ENCODE measurements around the gene TRIM2. TPM values are rescaled to one million over a fixed set of nuclear protein-coding genes. Genes with fewer than 3 reads are reported as not detected.

Gene TRIM2
- total and polyA plus RNA-seq, 2 experiments from 2014 or later, result 22.0 to 61.5 TPM

GRCh38 chr4:153294631-153295030 lies 90.4 kb downstream of the TRIM2 start (continued):
- no peak for TF ChIP-seq ZNF462 (CRISPR knock-in tag; IDR thresholded peaks at IDR 0.05)
- no peak for TF ChIP-seq STAT1 (IDR thresholded peaks at IDR 0.05; ENCODE audit: unreplicated experiment)
- TF ChIP-seq JUNB (IDR thresholded peaks at IDR 0.05; ENCODE audit: unreplicated experiment), result no peak
- TF ChIP-seq ETS1 (IDR thresholded peaks at IDR 0.05), result no peak

- Histone ChIP-seq H3F3A (replicated peaks; ENCODE audit: low read depth) (no peaks in the 10 kb centered on the region), H3K4me3 (no peak overlapping the region), H3K36me3 (ENCODE audit: insufficient read depth) (peaks cover 20% of the 10 kb centered on the region), H3K4me2 (no peak overlapping the region), H3K27me3 (ENCODE audit: insufficient read depth) (no peaks in the 10 kb centered on the region), H3K4me1 (ENCODE audit: insufficient read depth) (no peaks in the 10 kb centered on the region), H4K20me1 (replicated peaks; ENCODE audit: insufficient read depth) (0 out of 2 replicates have a peak, but pooled peaks cover 7% of the 10 kb centered on the region), H2AFZ (no peak overlapping the region), H3K79me2 (replicated peaks; ENCODE audit: insufficient read depth) (no peaks in the 10 kb centered on the region), H3K27ac (ENCODE audit: low read depth) (no peak overlapping the region), H3K9me2 (ENCODE audit: insufficient read depth) (peaks cover 11% of the 10 kb centered on the region; the same call in 1 of the 2 replicates)
- Mint-ChIP-seq H3K27me3 (ENCODE audit: insufficient read depth, low read depth, poor library complexity) (peaks cover 3% of the 10 kb centered on the region), H3K4me3 (no peak overlapping the region), H3K27ac (no peak overlapping the region), H3K4me1 (peaks cover 17% of the 10 kb centered on the region), H3K9me3 (peaks cover 40% of the 10 kb centered on the region), H3K36me3 (ENCODE audit: low read depth) (peaks cover 82% of the 10 kb centered on the region)
- peak; percentile 65 for ATAC-seq
- TF ChIP-seq ZNF331 (CRISPR knock-in tag; IDR thresholded peaks at IDR 0.05; ENCODE audit: low read depth) (no peak), CTCF (conservative IDR thresholded peaks at IDR 0.05; ENCODE audit: low read depth in 2 of 2) (peak in 1 of 2 experiments; percentile 26; a peak in 2 of 4 replicates), STAT1 (IDR thresholded peaks at IDR 0.05; ENCODE audit: unreplicated experiment) (no peak), POLR2AphosphoS5 (IDR thresholded peaks at IDR 0.05; ENCODE audit: low read depth) (no peak)
- DNase-seq (ENCODE audit: low spot score), result peak; percentile 11
These were observed 91.0 kb downstream of the TRIM2 start for GRCh38 chr4:153295131-153295755.
